ENCODE results near the gene ZFP36.

The ZFP36 gene

DNA sequence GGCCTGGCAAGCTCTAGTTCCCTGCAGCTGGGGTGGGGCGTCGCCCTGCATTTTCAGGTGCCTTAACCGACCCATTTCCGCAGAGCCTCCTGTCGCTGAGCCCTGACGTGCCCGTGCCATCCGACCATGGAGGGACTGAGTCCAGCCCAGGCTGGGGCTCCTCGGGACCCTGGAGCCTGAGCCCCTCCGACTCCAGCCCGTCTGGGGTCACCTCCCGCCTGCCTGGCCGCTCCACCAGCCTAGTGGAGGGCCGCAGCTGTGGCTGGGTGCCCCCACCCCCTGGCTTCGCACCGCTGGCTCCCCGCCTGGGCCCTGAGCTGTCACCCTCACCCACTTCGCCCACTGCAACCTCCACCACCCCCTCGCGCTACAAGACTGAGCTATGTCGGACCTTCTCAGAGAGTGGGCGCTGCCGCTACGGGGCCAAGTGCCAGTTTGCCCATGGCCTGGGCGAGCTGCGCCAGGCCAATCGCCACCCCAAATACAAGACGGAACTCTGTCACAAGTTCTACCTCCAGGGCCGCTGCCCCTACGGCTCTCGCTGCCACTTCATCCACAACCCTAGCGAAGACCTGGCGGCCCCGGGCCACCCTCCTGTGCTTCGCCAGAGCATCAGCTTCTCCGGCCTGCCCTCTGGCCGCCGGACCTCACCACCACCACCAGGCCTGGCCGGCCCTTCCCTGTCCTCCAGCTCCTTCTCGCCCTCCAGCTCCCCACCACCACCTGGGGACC is 1.2 kb downstream of the ZFP36 start:
- no peak for DNase-seq

DNA sequence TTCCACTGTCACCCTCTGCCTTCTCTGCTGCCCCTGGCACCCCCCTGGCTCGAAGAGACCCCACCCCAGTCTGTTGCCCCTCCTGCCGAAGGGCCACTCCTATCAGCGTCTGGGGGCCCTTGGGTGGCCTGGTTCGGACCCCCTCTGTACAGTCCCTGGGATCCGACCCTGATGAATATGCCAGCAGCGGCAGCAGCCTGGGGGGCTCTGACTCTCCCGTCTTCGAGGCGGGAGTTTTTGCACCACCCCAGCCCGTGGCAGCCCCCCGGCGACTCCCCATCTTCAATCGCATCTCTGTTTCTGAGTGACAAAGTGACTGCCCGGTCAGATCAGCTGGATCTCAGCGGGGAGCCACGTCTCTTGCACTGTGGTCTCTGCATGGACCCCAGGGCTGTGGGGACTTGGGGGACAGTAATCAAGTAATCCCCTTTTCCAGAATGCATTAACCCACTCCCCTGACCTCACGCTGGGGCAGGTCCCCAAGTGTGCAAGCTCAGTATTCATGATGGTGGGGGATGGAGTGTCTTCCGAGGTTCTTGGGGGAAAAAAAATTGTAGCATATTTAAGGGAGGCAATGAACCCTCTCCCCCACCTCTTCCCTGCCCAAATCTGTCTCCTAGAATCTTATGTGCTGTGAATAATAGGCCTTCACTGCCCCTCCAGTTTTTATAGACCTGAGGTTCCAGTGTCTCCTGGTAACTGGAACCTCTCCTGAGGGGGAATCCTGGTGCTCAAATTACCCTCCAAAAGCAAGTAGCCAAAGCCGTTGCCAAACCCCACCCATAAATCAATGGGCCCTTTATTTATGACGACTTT is 2.0 kb downstream of the ZFP36 start:
- no peak for DNase-seq

DNA sequence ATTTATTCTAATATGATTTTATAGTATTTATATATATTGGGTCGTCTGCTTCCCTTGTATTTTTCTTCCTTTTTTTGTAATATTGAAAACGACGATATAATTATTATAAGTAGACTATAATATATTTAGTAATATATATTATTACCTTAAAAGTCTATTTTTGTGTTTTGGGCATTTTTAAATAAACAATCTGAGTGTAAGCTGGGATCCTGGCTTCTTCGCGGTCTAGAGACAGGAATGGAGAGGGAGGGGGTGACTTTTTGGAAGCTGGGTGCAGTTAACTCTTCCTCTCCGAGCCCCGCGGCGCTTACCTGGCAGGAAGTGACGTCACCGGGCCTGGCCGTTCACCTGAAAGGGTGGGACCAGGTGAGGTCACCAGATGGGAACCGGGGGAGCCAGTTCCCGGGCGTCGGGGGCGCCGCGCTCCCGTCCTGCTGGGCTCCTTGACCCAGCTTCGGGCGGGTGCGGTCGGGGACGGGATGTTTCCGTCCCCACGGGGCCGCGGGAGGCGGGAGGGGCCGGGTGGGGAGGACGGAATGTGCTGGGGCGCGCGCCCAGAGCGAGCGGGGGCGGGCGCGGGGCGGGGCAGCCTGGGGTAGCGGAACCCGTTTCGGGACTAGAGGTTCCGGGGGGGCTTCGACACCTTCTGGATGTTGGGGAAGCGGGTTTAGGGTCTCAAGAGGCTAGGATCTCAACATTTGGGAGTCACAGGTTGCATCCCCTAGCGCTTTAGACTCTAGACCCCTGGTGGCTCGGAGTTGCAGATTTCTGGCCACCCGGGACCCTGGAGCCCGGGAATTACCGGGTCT is 2.8 kb downstream of the ZFP36 start:
- DNase-seq: no peak

DNA sequence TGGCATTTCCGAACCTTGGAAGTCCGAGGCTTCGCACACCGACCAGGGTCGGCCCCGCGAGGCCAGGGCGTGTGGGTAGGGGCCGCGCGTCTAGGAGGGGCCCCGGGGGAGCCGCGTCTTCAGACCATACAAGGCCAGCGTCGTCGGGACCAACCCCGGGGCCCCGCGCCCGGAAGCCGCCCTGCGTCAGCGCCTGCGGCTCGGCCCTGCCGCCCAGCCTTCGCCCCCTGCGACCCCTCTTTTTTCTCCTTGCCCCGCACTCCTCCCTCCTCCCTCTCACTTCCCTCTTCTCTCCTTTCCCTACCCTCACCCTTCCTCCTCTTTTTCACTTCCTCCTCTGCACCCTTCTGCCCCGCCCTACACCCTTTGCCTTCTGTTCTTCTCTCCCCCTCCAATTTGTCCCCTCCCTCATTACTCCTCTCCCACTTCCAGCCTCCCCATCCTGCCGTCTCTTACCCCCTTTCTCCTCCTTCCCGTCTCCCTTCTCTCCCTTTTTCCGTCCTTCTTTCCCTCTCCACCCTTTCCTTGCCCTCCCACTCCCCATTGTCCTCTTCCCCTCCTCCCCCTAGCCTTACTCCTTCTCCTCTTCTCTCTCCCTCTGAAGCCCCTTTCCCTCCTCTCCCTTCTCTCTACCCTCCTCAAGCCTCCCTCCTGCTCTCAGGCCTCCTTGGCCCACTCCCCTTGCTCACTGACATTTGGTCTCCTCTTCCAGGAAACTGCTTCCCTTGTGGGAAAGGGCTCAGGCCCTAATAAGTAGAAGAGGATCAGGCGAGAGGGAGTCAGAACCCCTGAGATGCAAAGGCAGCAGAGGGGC is 3.6 kb downstream of the ZFP36 start:
- no peak for DNase-seq

DNA sequence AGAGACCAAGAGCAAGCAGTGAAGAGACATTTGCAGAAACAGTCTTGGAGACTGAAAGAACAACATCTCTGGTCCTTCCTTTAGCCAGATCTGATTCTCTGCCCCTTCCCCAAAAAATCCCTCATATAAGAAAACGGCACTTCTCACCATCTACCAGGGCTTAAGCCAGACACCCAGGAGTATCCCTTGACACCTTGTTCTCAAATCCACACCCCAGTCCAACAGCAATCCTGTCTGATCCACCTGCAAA is 4.1 kb downstream of the ZFP36 start:
- no peak for DNase-seq

DNA sequence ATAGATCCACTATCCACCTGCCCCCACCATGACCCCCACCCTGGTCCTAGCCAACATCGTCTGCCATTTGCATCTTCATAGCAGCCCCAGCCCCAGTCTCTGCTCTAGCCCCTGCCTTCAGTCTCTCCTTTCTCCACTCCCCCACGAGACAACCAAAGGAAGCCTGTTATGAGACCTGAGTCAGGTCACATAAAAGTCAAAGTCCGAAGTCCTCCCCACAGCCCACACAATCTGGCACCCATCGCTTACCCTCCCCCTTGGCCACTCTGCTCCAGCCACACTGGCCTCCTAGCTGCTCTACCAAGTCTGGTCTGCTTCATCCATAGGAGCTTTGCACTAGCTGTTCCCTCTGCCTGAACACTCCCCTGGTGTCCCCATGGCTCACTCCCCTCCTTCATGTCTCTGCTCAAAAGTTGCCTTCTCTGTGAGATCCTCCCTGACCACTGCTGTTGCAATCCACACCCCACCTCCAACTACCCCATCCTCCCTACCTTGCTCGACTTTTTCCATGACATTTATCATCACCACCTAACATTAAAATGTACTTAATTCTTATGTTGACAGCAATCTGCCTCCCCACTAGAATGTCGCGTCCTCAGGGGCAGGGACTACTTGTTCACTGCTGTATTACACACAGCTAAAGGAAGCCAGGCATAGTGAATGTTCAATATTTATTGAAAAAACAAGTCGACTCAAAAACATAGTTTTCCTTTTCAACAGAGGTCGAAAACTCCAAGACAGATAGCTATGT is 4.6 kb downstream of the ZFP36 start:
- DNase-seq: no peak

DNA sequence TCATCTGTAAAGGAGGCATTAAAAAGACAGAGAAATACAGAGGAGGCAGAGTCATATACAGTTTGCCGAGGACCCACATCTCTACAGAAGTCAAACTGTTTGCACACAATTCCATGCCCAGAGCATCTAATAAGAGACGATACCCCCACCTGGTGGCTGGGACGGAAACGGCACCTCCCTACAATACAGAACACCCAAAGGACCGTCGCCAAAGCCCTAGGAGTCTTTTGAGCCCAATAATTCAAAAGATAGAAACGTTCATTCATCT is 5.1 kb downstream of the ZFP36 start:
- peak; percentile 66 for DNase-seq

DNA sequence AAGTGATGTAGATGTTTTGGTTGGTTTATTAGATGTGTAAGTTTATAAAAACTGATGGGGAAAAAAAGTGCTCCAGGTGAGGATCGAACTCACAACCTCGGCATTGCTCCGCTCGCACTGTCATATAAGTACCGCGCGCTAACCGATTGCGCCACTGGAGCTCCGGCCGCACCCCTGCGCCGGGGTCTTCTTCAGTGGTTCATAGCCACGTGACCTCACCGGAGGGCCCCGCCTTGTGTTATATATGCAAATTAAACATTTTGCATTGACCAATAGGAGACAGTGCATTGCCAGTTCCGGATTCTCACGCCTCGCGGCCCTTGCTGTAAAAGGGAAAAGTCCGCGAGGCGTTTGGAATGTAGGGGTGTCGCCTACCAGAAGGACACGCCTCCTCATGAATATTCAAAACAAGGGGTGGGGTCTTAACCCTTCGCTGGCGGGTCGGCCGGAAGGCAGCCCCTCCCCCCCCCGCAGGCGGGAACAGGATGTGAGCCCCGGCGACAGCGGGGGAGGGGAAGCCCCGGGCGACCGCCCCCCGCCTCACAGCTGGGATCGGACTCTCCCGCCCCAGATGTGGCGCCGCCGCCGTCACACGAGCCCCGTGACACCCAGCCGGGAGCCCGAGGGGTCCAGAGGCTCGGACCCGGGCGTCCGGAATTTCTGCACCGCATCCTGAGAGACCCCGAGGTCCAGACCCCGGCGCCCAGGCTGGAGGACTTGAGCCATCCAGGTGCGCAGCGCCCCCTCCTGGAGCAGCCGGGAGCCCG is 5.6 kb downstream of the ZFP36 start, which contains the start of gene PLEKHG2:
Gene PLEKHG2 (plus strand): TSS at position 570 of the 767 bp plus-strand sequence. CDS start 1,418 bp downstream, outside the sequence.
- peak; percentile 95 for DNase-seq

DNA sequence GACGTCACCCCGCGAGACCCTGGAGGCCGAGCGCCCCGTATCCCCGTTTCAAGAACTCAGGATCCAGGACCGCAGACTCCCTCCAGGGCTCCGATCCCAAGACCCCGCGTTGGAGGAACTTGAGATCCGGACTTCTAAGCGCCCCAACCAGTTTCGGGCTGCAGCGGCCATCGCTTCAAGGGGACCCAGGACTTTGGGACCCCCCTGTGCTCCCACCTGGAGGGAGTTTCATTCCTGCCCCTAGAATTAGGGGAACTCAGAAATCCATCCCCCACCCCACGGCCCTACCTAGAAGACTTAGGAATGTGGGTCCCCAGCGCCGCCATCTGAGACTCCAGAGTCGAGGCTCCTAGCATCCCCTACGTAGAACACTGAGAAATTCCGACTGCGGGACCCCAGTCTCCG is 6.2 kb downstream of the ZFP36 start:
- peak; percentile 35 for DNase-seq

DNA sequence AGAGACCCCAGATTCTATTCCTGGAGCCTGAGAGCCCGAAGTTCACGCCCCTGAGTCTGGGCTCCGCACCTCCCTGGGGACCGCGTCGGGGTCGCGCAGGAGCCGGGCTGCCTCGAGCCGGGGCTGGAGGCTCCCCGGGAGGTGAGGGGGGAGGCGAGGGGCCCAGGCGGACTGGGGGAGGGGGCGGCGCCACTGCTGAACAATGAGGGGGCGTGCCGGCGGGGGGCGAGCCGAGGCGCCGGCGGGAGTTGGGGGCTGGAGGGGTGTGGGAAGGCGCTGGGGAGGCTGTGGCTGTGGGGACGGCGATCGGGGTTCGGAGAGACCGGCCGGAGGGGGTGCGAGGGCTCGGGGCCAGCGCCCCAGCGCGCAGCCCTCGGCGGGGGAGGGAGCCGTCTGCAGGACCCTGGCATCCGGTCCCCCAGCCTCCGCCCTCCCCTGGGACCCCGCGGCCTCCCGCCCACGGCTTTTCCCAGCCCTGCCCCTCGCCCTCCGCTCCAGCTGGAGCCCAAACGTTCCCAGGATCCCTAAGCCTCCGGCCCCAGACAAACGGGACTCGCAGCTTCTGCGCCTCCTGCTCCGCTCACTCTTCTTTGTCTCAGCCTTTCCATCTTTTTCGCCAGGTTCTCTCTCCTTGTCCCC is 6.7 kb downstream of the ZFP36 start:
- no peak for DNase-seq

DNA sequence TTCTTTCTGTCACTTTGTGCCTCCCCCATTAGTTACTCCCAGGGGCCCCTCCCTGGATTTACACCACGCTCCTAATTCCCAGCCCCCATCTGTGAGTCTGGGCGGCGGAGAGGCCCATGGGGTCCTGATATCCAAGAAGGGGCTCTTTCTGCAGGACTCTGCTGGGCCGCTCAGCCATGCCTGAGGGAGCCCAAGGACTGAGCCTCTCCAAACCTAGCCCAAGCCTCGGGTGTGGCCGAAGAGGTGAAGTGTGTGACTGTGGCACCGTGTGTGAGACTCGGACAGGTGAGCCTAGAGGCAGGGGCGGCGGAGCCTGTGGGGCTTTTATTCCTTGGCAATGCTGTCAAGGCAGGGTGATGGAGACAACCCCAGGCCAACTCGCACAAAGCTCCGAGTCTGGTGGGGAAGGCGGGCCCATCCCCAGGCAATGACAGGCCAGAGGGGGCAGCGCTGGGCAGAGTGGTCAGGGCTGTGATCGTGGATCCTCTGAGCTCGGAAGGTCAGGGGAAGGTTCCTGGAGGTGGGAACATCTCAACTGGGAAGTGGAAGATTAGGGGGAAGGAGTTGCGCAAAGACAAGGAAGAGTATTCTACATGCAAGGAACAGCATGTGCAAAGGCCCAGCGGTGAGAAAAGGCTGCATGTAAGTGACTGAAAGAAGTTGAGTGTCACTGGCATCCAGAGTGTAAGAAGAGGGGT is 7.4 kb downstream of the ZFP36 start:
- DNase-seq: no peak

DNA sequence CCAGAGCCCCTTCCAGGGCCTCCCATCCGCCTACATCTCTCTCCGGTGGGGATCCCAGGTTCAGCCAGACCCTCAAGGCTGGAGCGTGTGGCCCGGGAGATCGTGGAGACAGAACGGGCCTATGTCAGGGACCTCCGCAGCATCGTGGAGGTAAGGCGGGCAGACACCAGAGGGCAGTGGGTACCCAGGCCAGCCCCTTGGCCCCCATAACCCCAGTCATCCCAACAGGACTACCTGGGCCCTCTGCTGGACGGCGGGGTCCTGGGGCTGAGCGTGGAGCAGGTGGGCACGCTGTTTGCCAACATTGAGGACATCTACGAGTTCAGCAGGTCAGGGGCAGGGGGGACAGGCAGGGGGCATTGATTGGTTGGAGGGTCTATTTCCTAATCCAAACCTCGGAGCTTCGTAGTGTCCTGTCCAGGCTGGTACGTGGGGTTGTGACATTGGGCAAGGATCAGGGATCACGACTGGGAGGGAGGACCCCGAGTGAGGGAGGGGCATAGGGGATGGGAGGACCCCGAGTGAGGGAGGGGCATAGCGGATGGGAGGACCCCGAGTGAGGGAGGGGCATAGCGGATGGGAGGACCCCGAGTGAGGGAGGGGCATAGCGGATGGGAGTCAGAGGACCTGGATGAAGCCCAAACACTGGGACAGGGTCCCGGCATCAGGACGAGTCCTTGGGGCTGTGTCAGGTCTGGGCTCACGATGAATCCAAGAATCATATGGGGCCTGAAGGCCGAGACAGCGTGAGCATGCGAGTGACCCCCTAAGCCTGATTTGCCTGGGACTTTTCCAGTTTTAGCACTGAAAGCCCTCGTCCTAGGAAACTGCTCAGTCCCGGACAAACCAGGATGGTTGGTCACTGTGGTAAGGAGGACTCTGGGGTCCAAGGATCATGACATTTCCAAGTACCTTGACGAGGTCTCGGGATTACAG is 8.7 kb downstream of the ZFP36 start:
- no peak for DNase-seq

DNA sequence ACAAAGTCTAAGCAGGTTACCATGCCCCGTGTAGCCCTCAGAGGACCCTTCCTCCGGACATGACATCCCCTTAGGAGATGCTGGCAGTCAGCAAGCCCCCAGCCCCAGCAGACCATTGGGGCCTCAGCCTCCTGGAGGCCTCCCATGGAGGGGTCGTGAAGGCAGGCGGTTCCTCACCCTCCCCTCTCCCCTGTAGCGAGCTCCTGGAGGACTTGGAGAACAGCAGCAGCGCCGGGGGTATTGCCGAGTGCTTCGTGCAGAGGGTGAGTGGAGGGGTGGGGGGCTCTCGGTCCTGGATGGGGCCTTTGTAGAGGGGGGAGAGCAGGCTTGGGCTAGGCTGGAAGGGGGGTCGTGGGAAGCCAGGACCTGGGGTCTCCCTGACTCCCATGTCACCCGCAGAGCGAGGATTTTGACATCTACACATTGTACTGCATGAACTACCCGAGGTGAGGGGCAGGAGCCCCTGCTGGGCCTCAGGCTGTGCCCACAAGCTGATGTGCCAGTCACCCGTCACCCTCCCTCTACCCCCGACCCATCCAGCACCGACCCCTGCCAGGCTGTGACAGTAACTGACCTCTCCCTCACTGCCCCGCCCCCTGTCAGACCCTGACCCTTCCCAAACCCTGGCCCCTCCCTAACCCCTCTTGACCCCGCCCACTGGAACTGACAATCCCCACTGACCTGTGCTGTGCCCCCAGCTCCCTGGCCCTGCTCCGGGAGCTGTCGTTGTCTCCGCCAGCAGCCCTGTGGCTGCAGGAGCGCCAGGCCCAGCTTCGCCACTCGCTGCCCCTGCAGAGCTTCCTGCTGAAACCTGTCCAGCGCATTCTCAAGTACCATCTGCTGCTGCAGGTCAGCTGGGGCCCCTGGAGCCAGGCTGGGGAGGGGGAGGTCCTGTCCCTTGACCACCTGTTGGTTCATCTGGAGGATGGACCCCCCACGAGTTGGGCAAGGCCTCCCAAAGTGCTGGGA is 9.8 kb downstream of the ZFP36 start:
- DNase-seq: no peak

DNA sequence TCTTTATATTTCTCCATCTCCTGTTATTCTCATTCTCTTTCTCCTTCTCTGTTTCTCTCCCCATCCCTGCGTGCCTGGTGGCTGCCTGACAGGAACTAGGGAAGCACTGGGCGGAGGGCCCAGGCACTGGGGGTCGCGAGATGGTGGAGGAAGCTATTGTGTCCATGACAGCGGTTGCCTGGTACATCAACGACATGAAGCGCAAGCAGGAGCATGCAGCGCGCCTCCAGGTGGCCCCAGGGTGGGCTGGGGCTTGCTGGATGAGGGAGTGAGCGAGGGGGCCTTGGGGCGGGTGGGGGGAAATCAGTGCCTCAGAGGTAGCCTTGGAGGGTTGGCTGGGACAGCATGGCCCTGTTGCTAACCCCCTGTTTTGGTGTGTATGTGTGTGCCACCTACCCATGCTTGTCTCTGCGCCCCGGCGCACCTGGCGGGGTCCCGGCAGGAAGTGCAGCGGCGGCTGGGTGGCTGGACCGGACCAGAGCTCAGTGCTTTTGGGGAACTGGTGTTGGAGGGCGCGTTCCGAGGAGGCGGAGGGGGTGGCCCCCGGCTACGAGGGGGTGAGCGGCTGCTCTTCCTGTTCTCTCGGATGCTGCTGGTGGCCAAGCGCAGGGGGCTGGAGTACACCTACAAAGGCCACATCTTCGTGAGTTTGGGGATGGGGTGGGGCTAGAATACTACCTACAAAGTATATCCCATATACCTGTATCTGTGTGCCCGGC is 11.0 kb downstream of the ZFP36 start:
- DNase-seq: no peak

DNA sequence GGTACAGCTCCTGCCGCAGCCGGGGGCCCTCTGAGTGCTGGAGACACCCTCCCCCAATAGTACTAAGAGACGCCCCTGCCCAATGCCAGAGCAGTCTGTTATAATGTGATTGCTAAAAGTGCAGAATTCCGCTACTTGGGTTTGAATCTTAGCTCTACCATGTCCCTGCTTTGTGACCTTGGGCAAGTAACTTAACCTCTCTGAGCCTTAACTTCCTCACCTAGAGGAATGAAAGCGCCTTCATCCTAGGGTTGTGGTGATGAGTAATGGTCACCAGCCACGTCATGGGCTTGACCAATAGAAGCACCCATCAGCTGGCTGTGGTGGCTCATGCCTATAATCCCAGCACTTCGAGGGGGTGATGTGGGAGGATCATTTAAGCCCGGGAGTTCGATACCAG is 12.4 kb downstream of the ZFP36 start:
- DNase-seq: no peak

DNA sequence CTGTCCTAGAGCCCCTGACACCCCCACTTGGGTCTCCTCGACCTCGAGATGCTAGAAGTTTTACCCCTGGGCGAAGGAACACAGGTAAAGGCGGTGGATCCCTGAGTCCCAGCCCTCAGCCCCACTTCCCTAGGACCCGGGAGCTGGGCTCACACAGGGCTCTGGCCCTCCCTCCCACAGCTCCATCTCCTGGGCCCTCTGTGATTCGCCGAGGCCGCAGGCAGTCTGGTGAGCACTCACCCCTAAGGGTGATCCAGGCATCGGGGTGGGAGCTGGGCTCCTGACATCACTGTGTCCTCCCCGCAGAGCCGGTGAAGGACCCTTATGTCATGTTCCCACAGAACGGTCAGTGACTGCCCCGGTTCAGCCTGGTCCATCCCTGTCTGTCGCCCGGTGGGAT is 14.1 kb downstream of the ZFP36 start:
- DNase-seq: no peak

DNA sequence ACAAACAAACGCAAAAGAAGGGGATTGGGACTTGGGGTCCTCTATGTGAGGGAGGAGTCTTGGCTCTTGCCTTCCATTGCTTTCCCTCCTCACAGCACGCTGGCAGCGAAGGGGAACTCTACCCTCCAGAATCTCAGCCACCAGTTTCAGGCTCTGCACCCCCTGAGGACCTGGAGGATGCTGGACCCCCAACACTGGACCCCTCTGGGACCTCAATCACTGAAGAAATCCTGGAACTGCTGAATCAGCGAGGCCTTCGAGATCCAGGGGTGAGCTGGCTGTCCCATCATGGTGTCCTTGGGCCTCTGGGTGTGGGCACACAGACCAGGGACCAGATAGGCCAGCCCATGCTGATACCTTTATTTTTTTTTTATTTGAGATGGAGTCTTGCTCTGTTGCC is 15.4 kb downstream of the ZFP36 start:
- no peak for DNase-seq
